ENCODE results near the gene SNAPC4.

DNA sequence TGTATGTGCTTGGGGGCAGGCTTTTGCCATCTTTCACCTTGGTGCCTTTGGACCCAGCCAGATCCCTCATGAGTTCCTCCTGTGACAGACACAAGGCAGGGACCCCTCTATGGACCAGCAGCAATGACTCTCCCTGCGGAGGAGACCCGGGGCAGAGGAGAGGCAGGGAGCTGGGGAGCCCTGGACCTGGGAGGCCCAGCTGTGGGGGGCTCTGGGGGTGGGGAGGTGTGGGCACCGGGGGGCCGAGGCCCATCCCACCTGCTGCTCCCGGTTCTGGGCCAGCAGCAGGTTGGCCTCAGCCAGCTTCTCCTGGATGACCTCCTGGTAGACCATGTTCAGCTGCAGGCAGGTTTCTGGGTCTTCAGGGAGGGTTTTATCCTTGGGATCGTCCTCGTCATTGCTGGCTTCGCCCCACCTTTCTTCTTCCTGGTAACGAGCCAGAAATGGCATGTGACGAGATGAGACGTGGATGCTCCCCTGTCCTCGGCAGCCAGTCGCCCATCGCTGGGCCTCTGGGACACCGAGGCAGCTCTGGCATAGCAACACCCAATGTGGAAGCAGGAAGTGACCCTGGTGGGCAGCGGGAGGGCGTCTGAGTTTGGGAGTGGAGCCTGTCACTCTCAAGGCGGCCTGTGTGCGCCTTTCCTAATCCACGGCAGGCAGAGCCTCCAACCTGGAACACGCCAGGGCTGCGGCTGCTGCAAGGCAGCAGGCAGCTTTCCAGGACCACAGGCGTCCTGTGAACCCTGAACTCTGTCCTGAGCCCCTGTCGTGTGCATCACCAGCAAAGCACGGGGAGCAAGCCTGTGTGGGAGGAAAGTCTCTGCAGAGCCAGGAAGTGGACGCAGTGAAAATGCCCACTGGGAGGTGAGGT, 4.4 kb downstream of the SNAPC4 start:
- TF ChIP-seq, protein P1, sequence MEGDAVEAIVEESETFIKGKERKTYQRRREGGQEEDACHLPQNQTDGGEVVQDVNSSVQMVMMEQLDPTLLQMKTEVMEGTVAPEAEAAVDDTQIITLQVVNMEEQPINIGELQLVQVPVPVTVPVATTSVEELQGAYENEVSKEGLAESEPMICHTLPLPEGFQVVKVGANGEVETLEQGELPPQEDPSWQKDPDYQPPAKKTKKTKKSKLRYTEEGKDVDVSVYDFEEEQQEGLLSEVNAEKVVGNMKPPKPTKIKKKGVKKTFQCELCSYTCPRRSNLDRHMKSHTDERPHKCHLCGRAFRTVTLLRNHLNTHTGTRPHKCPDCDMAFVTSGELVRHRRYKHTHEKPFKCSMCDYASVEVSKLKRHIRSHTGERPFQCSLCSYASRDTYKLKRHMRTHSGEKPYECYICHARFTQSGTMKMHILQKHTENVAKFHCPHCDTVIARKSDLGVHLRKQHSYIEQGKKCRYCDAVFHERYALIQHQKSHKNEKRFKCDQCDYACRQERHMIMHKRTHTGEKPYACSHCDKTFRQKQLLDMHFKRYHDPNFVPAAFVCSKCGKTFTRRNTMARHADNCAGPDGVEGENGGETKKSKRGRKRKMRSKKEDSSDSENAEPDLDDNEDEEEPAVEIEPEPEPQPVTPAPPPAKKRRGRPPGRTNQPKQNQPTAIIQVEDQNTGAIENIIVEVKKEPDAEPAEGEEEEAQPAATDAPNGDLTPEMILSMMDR (conservative IDR thresholded peaks at IDR 0.05 in 1 of 2, IDR thresholded peaks at IDR 0.05 in 1 of 2; ENCODE audit: low read depth in 1 of 2, low read length in 2 of 2), result no peak
- TF ChIP-seq EZH2 (IDR thresholded peaks at IDR 0.05; ENCODE audit: low read length, missing control alignments), result no peak
